Measurements from ENCODE around the gene C17orf107. TPM values are rescaled to one million over a fixed set of nuclear protein-coding genes. Genes with fewer than 3 reads are reported as not detected.
"Not testable (repeated sequence)": the region's sequence is repeated elsewhere in the genome, so short reads cannot be mapped to it uniquely, and the experiment has no call there.

Gene C17orf107
- total RNA-seq, 2 experiments from 2014 or later: 3.0 to 3.6 TPM

DNA sequence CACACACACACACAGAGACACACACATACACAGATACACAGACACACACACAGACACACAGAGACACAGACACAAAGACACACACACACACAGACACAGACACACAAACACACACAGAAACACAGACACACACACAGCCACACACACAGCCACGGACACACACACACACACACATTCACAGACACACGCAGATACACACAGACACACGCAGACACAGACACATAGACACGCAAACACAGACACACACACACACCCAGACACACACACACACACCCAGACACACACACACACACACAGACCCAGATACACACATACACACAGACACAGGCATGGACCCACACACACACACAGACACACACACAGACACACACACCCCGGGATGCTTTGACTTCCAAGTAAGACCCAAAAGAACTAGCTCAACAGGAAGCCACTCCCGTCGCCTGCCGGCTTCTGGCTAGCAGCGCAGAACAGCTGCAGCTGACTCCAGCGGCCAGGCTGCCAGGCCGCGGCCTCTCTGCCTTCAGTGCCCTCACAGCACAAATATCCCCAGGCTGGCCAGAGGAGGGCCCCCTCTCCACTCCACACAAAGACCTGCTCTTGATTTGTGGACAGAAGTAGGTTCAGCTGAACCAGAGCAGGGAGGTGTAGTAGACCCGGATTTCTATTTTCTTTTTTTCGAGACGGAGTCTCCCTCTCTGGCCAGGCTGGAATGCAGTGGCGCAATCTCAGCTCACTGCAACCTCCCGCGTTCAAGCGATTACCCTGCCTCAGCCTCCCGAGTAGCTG is 9.6 kb downstream of the C17orf107 start:
- DNase-seq (peak; percentile 88), ATAC-seq (peak; percentile 98)
- Mint-ChIP-seq H3K4me1 (ENCODE audit: low read depth) (peaks cover 8% of the 10 kb centered on the region), H3K4me3 (no peak overlapping the region), H3K27ac (no peak overlapping the region), H3K27me3 (no peaks in the 10 kb centered on the region), H3K36me3 (ENCODE audit: low read depth) (no peaks in the 10 kb centered on the region), H3K9me3 (no peaks in the 10 kb centered on the region)
- TF ChIP-seq, protein P1, sequence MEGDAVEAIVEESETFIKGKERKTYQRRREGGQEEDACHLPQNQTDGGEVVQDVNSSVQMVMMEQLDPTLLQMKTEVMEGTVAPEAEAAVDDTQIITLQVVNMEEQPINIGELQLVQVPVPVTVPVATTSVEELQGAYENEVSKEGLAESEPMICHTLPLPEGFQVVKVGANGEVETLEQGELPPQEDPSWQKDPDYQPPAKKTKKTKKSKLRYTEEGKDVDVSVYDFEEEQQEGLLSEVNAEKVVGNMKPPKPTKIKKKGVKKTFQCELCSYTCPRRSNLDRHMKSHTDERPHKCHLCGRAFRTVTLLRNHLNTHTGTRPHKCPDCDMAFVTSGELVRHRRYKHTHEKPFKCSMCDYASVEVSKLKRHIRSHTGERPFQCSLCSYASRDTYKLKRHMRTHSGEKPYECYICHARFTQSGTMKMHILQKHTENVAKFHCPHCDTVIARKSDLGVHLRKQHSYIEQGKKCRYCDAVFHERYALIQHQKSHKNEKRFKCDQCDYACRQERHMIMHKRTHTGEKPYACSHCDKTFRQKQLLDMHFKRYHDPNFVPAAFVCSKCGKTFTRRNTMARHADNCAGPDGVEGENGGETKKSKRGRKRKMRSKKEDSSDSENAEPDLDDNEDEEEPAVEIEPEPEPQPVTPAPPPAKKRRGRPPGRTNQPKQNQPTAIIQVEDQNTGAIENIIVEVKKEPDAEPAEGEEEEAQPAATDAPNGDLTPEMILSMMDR (IDR thresholded peaks at IDR 0.05): peak; percentile 80
- intact Hi-C loops (cut with micrococcal nuclease): loop anchor here (10.0 kb wide), 1 partner anchor 156 kb away; no protein-coding TSS in a partner anchor
- POLR2A ChIA-PET: interaction anchor here (0.7 to 2.7 kb wide), 9 partner anchors 8 to 205 kb away, joined by 3 to 7 read pairs (median 3); partner anchors contain the start of genes C17orf107, ENO3, PELP1 and RNF167
- CTCF ChIA-PET: interaction anchor here (0.6 to 2.6 kb wide), 34 partner anchors 9 to 283 kb away, joined by 3 to 24 read pairs (median 4); partner anchors contain the start of genes C17orf107, ENO3, RNF167 and SLC25A11

DNA sequence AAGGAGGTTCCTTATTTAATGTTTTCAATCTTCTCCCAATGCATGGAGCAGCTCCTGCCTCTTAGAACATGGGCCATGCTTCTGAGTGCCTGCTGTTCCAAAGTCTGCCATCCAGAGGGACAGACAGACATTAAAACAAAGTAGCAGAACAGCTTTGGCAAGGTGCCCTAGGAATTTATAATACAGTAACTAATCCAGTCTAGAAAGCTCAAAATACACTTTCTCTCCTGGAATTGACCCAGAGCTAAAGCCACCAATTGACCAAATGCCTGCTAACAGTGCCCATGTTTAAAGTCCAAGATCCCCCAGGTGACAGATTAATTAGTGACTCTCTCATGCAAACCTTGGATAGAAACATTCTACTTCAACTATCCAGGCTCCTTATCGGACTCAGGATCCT is 14.7 kb downstream of the C17orf107 start:
- intact Hi-C loops (cut with micrococcal nuclease): no loop called here
- H3K4me3 Mint-ChIP-seq: no peak overlapping the region
- H3K27ac Mint-ChIP-seq: no peak overlapping the region
- POLR2A ChIA-PET: interaction anchor here (0.8 kb wide), 1 partner anchor 74 kb away, joined by 3 read pairs; the partner anchor contains the start of gene CAMTA2
- no peaks in the 10 kb centered on the region for H3K27me3 Mint-ChIP-seq
- TF ChIP-seq, protein P1 (IDR thresholded peaks at IDR 0.05): no peak
- no peaks in the 10 kb centered on the region for H3K9me3 Mint-ChIP-seq
- no peak for ATAC-seq
- CTCF ChIA-PET: interaction anchor here (1.5 to 3.2 kb wide), 4 partner anchors 11 to 204 kb away, joined by 3 to 19 read pairs (median 5); partner anchors contain the start of genes ARRB2 and CHRNE
- H3K4me1 Mint-ChIP-seq (ENCODE audit: low read depth): no peaks in the 10 kb centered on the region
- no peaks in the 10 kb centered on the region for H3K36me3 Mint-ChIP-seq (ENCODE audit: low read depth)
- no peak for DNase-seq

DNA sequence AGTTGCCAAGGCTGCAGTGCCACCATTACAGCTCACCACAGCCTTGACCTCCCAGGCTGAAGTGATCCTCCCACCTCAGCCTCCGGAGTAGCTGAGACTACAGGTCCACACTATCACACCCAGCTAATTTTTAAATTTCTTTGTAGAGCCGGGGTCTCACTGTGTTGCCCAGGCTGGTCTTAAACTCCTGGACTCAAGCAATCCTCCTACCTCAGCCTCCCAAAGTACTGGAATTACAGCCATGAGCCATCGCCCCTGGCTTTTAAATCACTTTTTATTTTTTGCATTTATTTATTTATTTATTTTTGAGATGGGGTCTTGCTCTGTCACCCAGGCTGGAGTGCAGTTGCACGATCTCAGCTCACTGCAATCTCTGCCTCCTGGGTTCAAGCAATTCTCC is 15.2 kb downstream of the C17orf107 start:
- H3K4me1 Mint-ChIP-seq (ENCODE audit: low read depth); H3K9me3 Mint-ChIP-seq; intact Hi-C loops (cut with micrococcal nuclease); H3K36me3 Mint-ChIP-seq (ENCODE audit: low read depth); H3K4me3 Mint-ChIP-seq; H3K27ac Mint-ChIP-seq; DNase-seq; ATAC-seq; H3K27me3 Mint-ChIP-seq: not testable (repeated sequence)
- POLR2A ChIA-PET: interaction anchor here (0.8 kb wide), 1 partner anchor 73 kb away, joined by 3 read pairs; the partner anchor contains the start of gene CAMTA2
- CTCF ChIA-PET: interaction anchor here (1.5 to 3.2 kb wide), 3 partner anchors 11 to 204 kb away, joined by 3 to 19 read pairs (median 4); partner anchors contain the start of genes ARRB2 and CHRNE

DNA sequence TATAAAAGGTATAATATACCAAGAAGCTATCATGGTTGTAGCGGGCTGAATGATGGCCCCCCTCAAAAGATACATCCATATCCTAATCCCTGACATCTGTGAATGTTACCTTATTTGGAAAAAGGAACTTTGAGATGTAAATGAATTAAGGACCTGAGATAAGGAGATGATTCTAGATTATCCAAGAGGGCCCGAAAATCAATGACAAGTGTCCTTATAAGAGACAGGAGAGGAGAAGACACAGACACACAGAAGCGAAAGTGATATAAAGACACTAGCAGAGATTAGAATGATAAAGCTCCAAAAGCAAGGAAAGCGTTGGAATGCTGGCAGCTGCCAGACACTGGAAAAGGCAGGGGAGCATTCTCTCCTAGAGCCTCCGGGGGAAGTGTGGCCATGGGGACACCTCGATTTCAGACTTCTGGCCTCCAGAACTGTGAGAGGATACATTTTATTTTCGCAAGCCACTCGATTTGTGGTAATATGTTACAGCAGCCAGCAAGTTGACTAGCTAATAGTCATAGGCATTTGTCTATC is 20.2 kb downstream of the C17orf107 start:
- H3K9me3 Mint-ChIP-seq: no peaks in the 10 kb centered on the region
- ATAC-seq (no peak), DNase-seq (no peak)
- H3K4me1 Mint-ChIP-seq (ENCODE audit: low read depth): no peaks in the 10 kb centered on the region
- TF ChIP-seq, protein P1 (IDR thresholded peaks at IDR 0.05): no peak
- no peaks in the 10 kb centered on the region for H3K27me3 Mint-ChIP-seq
- H3K4me3 Mint-ChIP-seq: no peak overlapping the region
- H3K27ac Mint-ChIP-seq: no peak overlapping the region
- intact Hi-C loops (cut with micrococcal nuclease): no loop called here
- ChIA-PET POLR2A (interaction anchor here (1.1 to 3.4 kb wide), 3 partner anchors 19 to 47 kb away, joined by 3 to 19 read pairs (median 3); partner anchors contain the start of genes PFN1, RNF167, SLC25A11 and SPAG7), CTCF (interaction anchor here (1.6 to 2.1 kb wide), 2 partner anchors 10 to 17 kb away, joined by 7 to 9 read pairs; partner anchors contain the start of gene CHRNE)
- H3K36me3 Mint-ChIP-seq (ENCODE audit: low read depth): no peaks in the 10 kb centered on the region

DNA sequence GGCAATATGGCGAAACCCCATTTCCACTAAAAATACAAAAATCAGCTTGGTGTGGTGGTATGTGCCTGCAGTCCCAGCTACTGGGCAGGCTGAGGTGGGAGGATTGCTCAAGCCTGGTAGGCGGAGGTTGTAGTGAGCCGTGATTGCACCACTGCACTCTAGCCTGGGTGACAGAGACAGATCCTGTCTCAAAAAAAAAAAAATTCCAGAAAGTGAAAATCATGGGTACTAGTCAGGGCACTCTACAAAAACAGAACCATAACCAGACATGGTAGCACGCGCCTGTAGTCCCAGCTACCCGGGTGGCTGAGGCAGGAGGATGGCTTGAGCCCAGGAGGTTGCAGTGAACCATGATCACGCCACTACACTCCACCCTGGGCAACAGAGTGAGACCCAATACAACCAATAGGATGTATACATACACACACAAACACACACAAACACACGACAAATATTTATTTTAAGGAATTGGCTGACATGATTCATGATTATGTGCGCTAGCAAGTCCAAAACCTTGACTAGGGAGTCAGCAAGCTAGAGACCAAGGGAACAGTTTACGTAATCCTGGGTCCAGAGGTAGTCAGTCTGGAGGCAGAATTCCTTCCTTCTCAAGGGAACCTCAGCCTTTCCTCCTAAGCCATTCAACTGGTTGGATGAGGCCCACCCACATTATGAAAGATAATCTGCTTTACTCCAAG is 21.2 kb downstream of the C17orf107 start:
- no peak overlapping the region for H3K27ac Mint-ChIP-seq

More for the DNA sequence above, 21.2 kb downstream of the C17orf107 start:
- H3K4me1 Mint-ChIP-seq (ENCODE audit: low read depth): no peaks in the 10 kb centered on the region
- TF ChIP-seq, protein P1 (IDR thresholded peaks at IDR 0.05): no peak
- no peaks in the 10 kb centered on the region for H3K36me3 Mint-ChIP-seq (ENCODE audit: low read depth)
- intact Hi-C loops (cut with micrococcal nuclease): no loop called here
- DNase-seq (no peak), ATAC-seq (no peak)
- ChIA-PET POLR2A (interaction anchor here (1.1 to 3.4 kb wide), 2 partner anchors 18 to 46 kb away, joined by 3 to 19 read pairs; partner anchors contain the start of genes RNF167, SLC25A11 and SPAG7), CTCF (interaction anchor here (1.6 to 2.1 kb wide), 2 partner anchors 11 to 17 kb away, joined by 7 to 9 read pairs; partner anchors contain the start of gene CHRNE)
- H3K9me3 Mint-ChIP-seq: no peaks in the 10 kb centered on the region
- H3K4me3 Mint-ChIP-seq: no peak overlapping the region
- no peaks in the 10 kb centered on the region for H3K27me3 Mint-ChIP-seq
